GM19395 (cell line): ENCODE data around the gene HMGN4.

Source experiments
- ATAC-seq: cut with Tn5 transposase; IDR thresholded peaks from one replicate; pipeline ENCODE4 v1.9.1; 2021; ENCODE audit warnings: mild to moderate bottlenecking, moderate library complexity; ENCODE audit not compliant: unreplicated experiment

The HMGN4 gene

GRCh38 chr6:26576407-26576843 lies 38.3 kb downstream of the HMGN4 start:
- no peak for ATAC-seq

- ATAC-seq, result no peak
Observed at GRCh38 chr6:26576929-26577719, 39.0 kb downstream of the HMGN4 start.

- no peak for ATAC-seq
Observed at GRCh38 chr6:26577720-26578072, 39.5 kb downstream of the HMGN4 start.

GRCh38 chr6:26578279-26578678 lies 40.1 kb downstream of the HMGN4 start:
- no peak for ATAC-seq

- ATAC-seq, result no peak
Observed at GRCh38 chr6:26578741-26579140, 40.6 kb downstream of the HMGN4 start.

- ATAC-seq, result no peak
Observed at GRCh38 chr6:26581164-26581915, 43.2 kb downstream of the HMGN4 start.

GRCh38 chr6:26588965-26589364 lies 50.8 kb downstream of the HMGN4 start:
- ATAC-seq, result no peak

GRCh38 chr6:26592649-26593048 lies 54.5 kb downstream of the HMGN4 start:
- no peak for ATAC-seq

- no peak for ATAC-seq
Observed at GRCh38 chr6:26593278-26594130, 55.3 kb downstream of the HMGN4 start.

- no peak for ATAC-seq
Observed at GRCh38 chr6:26594131-26594498, 55.9 kb downstream of the HMGN4 start.

- no peak for ATAC-seq
Observed at GRCh38 chr6:26594730-26595632, 56.8 kb downstream of the HMGN4 start.

- peak; percentile 63 for ATAC-seq
Observed at GRCh38 chr6:26595669-26596269, 57.6 kb downstream of the HMGN4 start.
